Stimulated activated CD4-positive, alpha-beta T cell treated with anti-CD3 and anti-CD28 coated beads, Interleukin-12 subunit alpha, Interleukin-12 subunit beta, amount 100 ng/mL, for 48 hours (primary cell): ENCODE measurements around the gene GATAD1.
"Not testable (repeated sequence)": the region's sequence is repeated elsewhere in the genome, so short reads cannot be mapped to it uniquely, and the experiment has no call there.

Experiments used
- DNase-seq, 3 donors: peaks; one replicate each; pipeline ENCODE4 v3.0.0-alpha.2; 2020; ENCODE audit warnings: low read depth in 2 of 3, low spot score in 1 of 3

GATAD1 gene

GRCh38 chr7:92447345-92448204 lies at the start of gene GATAD1:
Gene GATAD1 (plus strand): TSS chr7:92447482. CDS start chr7:92447730, 248 bp downstream.
- peak; percentile 67 to 84 (median 75) for DNase-seq

GRCh38 chr7:92397542-92397941 lies 49.7 kb upstream of the GATAD1 start:
- DNase-seq, result no peak

GRCh38 chr7:92400013-92400412 lies 47.3 kb upstream of the GATAD1 start:
- DNase-seq, result no peak

GRCh38 chr7:92402920-92403759 lies 44.1 kb upstream of the GATAD1 start:
- no peak for DNase-seq

- DNase-seq, result no peak
Observed at GRCh38 chr7:92403760-92404074, 43.6 kb upstream of the GATAD1 start.

- DNase-seq, result peak; percentile 12 to 19 (median 16)
Observed at GRCh38 chr7:92404170-92404614, 43.1 kb upstream of the GATAD1 start.

- DNase-seq, result no peak
Observed at GRCh38 chr7:92409357-92409756, 37.9 kb upstream of the GATAD1 start.

GRCh38 chr7:92410162-92410561 lies 37.1 kb upstream of the GATAD1 start:
- DNase-seq, result not testable (repeated sequence)

GRCh38 chr7:92412745-92413144 lies 34.5 kb upstream of the GATAD1 start:
- DNase-seq, result no peak

GRCh38 chr7:92413550-92413949 lies 33.7 kb upstream of the GATAD1 start:
- no peak for DNase-seq

GRCh38 chr7:92415225-92415624 lies 32.1 kb upstream of the GATAD1 start:
- no peak for DNase-seq

- no peak for DNase-seq
Observed at GRCh38 chr7:92417913-92418312, 29.4 kb upstream of the GATAD1 start.

- no peak for DNase-seq
Observed at GRCh38 chr7:92421676-92422435, 25.4 kb upstream of the GATAD1 start.

GRCh38 chr7:92422926-92423325 lies 24.4 kb upstream of the GATAD1 start:
- DNase-seq, result no peak

- no peak for DNase-seq
Observed at GRCh38 chr7:92423710-92424131, 23.6 kb upstream of the GATAD1 start.

- no peak for DNase-seq
Observed at GRCh38 chr7:92425311-92425947, 21.9 kb upstream of the GATAD1 start.

- DNase-seq, result no peak
Observed at GRCh38 chr7:92427193-92427592, 20.1 kb upstream of the GATAD1 start.

GRCh38 chr7:92432299-92432946 lies 14.9 kb upstream of the GATAD1 start:
- no peak for DNase-seq

GRCh38 chr7:92433019-92433418 lies 14.3 kb upstream of the GATAD1 start:
- no peak for DNase-seq

GRCh38 chr7:92435542-92435941 lies 11.7 kb upstream of the GATAD1 start:
- no peak for DNase-seq
